GM15510 (cell line): Measurements from ENCODE around the gene IGSF22.

ENCODE experiments used
- POLR2A ChIP-seq: IDR thresholded peaks from 3 replicates; pipeline ENCODE4 v1.6.1; 2011; ENCODE audit warnings: borderline replicate concordance; ENCODE audit not compliant: insufficient read length; ENCODE audit errors: extremely low read depth

The IGSF22 gene

DNA sequence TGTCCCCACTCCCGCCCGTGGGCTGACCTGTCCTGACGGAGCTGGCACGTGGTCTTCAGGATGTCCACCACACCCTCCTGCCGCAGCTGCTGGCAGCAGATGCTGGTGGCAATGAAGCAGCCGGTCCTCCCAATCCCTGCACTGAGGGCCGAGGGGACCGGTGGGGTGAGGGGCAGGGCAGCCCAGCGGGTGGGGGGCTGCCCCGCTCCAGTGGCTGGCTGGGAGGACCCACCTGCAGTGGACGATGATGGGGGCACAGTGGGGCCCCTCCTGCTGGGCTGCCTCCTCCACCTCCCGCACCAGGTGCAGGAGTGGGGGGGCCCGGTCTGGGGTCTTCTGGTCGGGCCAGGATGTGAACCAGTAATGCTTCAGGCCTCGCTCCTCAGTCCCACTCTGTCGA lies 3.4 kb upstream of the IGSF22 start:
- TF ChIP-seq POLR2A = no peak

DNA sequence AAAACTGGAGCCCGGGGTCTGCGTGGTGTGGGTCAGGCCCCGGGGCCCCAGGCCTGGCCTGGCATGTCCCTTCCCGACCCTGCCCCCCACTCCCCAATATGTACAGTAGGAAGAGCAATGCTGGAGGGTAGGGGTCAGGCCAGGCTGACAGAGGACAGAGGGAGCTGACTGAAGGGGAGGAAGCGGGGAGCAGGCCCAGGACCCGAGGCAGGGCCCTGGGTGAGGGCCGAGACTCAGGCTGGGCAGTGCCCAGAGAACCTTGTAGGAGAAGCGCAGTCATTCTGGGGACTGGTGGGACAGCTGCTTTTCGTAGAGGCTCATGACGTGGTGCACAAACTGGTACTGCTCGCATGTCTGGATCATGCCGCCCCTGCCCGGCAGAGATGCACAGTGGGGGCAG lies 2.7 kb upstream of the IGSF22 start:
- TF ChIP-seq POLR2A = no peak

DNA sequence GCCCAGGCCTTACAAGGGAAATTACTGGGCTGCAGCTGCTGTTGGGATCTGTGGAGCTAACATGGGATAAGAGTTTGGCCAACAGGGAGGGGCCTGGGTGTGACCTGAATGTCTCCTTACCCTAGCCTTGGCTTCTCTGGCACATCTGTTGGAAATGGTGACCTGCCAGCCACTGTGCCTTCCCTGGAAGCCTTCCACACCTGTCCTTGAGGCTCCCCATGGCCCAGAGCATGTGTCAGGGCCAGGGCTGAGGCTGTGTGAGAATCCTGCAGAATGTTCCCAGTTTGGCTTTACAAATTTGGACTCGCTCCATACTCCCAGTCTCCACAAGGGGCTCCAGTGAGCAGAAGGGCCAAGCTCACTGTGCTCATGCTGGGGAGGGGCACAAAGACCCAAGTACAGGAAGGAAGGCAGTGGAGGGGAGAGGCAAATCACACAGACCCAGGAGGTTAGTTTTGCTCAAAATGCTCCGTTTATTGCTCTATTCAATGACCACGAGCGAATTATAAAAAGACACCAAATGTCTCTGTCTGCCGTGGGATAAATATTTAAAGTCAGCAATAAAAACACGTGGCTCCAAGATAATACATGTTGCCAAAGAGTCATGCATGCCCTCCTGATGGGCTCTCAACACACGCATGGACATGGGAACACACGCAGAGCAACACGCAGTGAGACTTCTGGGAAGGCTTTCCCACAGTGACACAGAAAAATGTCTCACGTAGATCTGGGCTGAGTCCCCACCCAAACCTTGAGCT lies 1.7 kb upstream of the IGSF22 start:
- no peak for TF ChIP-seq POLR2A

DNA sequence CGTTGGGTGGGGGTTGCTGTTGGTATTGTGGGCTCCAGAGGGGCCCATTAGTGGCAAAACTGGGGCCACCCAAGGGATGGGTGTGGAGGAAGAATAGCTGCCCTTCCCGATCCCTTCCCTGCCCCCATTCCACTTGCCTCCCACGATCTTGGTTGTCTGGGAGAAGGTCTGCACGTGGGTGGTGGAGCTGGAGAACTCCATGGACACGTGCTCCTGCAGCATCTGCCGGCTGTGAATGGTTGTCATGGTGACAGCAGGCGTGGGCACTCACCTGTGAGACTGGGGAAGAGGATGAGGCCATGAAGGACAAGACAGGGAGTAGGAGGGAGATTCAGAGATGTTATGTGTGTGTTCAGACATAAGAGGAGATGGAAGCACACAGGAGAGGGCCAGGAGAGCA lies 2.0 kb downstream of the IGSF22 start:
- no peak for TF ChIP-seq POLR2A

DNA sequence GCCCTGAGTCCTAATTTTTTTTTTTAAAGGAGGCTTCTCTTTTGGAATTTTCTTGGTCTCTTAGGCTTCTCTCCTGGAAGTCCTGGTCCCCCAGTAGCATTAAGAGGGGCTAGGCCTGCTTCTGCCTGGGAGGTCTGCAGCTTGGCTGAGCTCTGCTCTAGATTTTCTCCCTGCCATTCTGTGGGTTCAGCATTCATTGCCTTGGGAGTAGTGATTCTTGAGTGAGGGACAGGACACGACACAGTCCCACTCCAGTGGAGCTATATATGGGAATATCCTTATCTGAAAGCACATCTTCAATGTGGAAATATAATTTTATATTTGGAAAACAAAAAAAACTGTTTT lies 3.7 kb downstream of the IGSF22 start:
- TF ChIP-seq POLR2A = no peak

DNA sequence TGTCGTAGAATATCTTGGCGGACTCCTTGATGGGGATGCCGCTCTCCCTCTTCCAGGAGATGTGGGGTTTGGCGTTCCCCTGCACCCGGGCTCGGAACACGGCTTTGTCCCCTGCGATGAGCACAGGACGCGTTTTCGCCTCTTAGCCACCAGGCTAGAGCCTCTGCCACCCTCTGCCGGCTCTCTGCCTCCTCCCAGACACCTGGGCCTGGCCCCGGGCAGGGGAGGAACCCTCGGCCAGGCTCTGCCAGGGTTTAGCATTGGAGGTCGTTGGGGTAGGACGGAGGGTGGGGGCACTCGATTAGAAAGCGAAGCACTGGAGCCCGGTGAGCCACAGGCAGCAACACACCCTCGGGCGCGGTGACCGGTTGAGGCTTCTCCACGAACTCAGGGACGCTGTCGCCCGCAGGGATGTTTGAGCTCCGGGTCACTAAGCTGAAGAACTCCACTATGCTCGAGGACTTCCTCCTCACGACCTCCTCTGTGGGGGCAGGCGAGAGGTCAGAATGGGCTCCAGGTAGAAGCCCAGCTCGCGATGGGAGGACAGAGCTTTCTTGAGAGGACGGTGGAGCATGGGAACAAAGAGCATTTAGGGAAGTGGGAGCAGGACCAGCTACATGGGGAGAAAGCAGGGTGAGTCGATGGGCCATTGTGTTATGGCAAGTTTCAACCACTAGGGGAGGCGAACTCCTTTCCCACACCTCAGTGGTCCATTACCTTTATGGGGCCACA lies 4.3 kb downstream of the IGSF22 start:
- TF ChIP-seq POLR2A = no peak

DNA sequence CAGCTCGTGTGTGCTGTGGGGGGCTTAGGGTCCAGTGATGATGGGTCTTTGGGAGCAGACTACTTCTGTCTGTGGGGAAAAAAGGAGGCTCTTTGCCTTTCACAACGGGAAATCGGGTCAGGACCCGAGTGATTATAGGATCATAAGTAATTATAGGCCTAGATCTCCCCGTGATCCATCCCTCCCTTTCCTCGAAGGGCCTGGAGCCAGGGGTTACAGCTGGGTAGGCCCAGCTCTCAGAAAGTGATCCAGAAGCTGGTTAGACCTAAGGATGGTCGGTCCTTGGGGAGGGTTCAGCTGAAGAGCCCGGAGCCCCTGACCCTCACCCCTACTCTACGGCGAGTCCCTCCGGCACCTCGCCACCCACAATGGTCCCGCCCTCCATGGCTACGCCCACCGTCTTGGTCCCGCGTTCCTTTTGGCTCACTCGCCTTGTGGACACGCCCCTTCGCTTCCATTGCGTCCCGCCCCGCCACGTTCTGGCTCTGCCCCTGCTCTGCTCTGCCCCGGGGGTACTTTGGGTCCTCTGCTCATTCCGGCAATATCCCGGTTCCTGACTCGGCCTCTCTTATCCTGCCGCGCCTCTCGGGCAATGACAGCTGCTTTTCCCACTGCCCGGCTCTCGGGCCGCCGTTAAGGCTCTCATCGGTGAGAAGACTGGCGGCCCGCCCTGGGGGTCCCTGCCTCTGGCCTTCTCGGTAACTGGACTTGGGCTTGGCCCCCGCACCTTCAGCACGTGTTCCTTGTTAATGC lies 5.0 kb downstream of the IGSF22 start:
- TF ChIP-seq POLR2A = no peak

DNA sequence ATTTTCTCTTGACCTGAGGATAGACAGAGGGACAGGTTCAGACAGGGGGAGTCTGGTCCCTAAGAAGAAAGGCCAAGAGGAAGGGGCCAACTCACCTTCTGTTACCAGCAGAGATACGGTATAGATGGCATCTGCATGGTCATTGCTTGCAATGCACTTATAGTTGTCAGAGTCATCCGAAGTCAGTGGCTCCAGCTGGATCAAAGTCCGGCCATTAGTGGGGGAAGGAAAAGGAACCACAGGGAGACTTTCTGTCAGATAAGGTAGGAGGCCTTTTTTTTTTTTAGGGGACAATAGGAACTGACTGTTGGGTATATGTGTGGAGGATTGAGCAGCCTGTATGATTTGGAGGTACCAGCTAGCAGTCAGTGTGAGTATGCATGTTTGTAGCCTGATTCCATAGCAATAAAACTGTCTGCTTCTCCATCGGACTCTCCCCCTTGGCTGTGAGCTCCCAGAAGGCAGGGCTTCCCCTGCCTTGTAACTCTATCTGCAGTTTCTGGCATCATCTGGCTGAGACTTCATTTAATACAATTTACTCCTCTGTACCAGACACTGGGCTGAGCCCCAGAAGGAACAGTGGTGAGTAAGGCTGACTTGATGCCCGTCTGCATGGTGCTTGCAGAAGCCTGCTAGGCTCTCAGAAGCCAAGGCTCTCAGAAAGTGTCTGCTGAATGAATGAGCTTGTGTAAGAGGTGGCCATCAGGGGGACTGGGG lies 5.7 kb downstream of the IGSF22 start:
- TF ChIP-seq POLR2A = no peak

DNA sequence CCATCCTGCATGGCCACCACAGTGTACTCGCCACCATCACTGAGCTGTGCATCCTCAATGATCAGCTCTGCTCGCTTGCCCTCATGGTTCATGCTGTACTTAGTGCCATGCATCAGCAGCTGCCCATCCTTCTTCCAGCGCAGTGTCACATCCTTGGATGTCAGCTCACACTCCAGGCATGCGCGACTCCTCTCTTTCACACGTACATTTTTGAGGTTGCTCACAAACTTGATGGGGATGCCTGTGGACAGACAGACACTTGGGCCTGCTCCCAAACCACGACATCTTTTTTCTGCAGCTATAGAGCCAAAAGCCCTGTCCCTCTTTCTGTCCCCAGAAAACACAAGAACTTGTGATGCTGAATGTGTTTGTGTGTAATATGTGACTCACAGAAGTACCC lies 10.5 kb downstream of the IGSF22 start:
- TF ChIP-seq POLR2A = no peak

DNA sequence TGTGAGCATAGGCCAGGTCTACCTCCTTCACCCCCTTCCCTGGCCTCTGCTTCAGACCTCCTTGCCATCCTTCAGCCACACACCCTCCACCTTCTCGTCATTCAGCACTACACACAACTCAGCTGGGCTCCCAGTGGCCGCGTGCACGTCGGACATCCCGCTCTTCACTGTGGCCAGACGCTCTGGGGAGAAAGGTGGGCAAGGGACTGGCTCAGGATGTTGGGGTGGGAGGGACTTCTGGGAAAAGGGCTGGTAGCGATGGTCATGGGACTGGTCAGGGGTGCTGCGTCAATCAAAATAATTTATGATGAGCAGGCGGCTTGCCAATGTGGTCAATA lies 11.6 kb downstream of the IGSF22 start:
- TF ChIP-seq POLR2A = no peak

DNA sequence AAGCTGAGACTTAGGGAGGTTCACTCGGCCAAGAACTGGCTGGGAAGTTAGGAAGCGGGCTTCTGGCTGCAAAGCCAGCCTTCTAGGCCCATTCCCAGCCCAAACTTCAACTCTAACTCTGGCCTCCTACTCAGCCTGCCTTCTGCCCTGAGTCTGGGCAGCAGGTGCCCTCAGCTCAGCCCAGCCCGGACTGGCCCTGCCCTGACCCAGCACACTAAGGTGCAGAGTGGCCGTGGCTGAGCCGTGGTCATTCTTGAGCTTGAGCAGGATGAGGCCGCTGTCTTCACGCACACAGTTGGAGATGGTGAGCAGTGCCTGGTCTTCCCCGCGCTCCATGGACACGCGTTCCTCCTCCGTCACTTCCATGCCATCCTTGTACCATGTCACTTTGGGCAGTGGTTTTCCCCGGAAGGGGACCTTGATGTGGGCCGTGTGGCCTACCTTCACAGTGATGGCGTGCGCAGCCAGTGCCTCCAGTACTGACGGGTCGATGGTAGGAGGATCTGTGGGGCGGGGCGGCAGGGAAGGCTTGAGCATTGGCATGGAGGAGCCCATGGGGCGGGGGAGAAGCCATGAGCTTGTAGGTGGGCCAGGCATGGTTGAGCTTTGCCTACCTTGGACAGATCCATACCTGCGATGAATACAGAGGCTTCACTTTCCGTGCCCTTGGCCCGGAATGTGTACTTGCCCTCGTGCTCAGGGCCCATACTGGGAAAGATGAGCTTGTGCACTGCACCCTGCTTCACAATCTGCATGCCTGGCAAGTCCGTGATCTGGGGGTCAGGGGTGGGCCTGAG lies 12.1 kb downstream of the IGSF22 start:
- TF ChIP-seq POLR2A = no peak

DNA sequence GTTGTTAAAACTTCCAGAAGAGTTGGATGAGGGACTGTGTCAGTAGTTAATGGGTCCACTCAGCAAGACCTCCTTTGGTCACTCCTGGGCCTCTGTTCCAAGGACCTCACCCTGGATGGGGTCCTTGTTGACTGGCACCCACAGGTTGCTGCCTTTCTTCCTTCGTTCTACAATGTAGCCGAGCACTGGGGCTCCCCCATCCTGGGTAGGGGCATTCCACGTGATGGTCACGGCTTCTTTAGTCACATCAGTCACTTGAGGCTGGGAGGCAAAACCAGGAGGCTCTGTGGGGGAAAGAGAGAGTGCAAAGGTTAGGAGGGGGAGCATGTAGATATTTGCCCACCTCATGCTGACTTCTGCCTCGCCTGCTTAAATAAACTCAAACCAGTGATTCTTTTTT lies 15.4 kb downstream of the IGSF22 start:
- no peak for TF ChIP-seq POLR2A

DNA sequence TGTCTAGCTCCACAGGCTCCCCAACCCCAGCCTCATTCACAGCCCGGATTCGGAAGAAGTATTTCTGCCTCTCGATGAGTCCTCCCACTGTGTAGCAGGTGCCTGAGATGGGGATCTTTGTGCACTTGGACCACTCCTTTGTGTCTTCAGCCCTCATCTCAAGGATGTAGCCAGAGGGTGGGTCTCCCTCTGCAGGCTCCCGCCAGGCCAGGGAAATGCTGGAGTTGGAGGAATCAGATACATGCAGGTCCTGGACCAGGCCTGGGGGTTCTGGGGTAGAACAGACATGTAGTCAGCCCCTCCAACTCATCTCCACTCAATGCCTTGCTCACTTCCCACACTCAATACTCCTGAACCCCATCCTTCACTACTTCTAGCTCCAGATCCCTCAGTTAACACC lies 16.6 kb downstream of the IGSF22 start:
- TF ChIP-seq POLR2A = no peak

DNA sequence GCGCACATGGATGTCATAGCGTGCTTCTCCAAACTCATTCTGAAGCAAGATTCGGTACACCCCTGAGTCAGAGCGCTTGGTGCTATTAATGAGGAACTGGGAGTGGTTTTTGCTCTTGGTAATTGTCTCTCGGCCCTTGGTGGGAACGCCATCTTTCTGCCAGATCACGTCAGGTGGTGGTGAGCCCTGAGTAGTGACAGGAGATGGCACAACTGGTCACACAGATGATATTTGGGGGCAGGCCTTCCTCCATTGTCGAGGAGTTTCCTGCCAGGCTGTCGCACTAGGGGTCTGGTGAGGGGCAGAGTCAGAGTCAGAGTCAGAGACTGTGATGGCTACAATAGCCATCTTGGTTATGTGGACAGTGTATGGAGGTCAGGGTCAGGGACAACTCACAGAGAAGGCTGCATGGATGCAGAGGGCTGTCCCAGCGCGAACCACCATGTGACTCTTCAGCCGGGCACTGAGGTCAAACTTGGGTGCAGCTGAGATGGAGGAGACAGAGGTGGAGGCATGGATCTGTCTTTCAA lies 18.1 kb downstream of the IGSF22 start:
- no peak for TF ChIP-seq POLR2A

DNA sequence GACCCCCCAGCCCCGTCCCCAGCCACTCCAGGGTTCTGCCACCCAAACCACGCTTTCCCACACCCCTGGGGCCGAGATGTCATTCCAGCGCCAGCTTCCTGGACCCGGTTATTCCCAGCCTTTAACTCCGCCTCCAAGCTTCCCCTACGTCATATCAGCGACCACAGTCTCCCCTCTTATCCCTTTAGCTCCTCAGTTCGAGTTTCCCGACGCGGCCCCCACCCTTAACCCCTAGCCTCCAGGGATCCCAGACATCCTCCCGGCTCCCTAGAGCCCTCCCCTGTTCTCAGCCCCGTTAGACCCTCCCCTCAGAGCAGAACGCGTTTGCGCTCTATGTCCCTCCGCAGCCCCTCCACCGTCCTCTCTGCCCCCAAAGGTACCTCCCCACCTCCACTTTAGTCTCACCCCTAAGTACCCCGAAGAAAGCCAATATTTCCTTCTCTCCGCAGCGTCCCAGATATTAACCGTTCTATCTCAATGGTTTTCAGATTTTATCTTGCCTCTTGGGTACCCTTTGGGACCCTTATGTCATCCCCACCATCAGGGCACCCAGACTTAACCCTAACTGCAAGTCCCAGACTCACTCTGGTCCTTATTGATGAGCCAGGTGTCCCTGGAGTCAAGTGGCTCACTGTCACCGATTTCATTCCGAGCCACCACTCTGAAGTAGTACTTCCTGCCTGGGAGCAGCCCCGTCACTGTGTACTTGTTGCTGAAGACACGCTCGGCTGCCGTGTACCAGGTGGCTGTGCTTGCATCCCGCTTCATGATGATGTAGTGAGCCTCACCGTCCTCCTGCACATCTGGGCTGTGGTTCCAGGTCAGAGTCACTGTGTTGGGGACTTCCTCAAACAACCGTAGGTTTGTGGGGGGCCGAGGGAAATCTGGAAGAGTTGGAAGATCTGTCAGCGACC lies 19.4 kb downstream of the IGSF22 start:
- TF ChIP-seq POLR2A = no peak
